Heart left ventricle (tissue), 16 donors: ENCODE measurements around the gene RPP40. TPM values are rescaled to one million over a fixed set of nuclear protein-coding genes. Genes with fewer than 3 reads are reported as not detected.

Experiments used
- ATAC-seq, 4 donors: fragments of 200-7000 bp; cut with Tn5 transposase; one replicate each; pipeline ENCODE4 v1.9.1; 2020 to 2022; ENCODE audit warnings: moderate library complexity in 4 of 4, mild to moderate bottlenecking in 3 of 4, moderate number of reproducible peaks in 1 of 4
- DNase-seq, 5 donors: peaks; one replicate each; pipeline ENCODE4 v3.0.0-alpha.2; 2020
- H3K27ac ChIP-seq, 12 donors: fragments of 200-600 bp; sonication (generic) in 4 of 12; one replicate each; pipeline versions ENCODE4 v1.5.0 to v1.8.0; 2016 to 2022; ENCODE audit warnings: mild to moderate bottlenecking in 2 of 12
- H3K27me3 ChIP-seq, 9 donors: fragments of 200-600 bp; sonication (generic) in 2 of 9; one replicate each; pipeline versions ENCODE4 v1.5.1 to v1.8.0; 2016 to 2022; ENCODE audit warnings: mild to moderate bottlenecking in 3 of 9
- H3K36me3 ChIP-seq, 9 donors: fragments of 200-600 bp; sonication (generic) in 2 of 9; one replicate each; pipeline versions ENCODE4 v1.5.0 to v1.8.0; 2018 to 2022; ENCODE audit warnings: mild to moderate bottlenecking in 2 of 9
- H3K4me1 ChIP-seq, 12 donors: fragments of 200-600 bp; sonication (generic) in 4 of 12; one replicate each; pipeline versions ENCODE4 v1.5.0 to v1.8.0; 2016 to 2022; ENCODE audit warnings: mild to moderate bottlenecking in 3 of 12
- H3K4me3 ChIP-seq, 12 donors: fragments of 200-600 bp; sonication (generic) in 4 of 12; one replicate each; pipeline versions ENCODE4 v1.5.0 to v1.8.0; 2017 to 2022; ENCODE audit warnings: mild to moderate bottlenecking in 9 of 12, moderate library complexity in 4 of 12
- H3K9me3 ChIP-seq, 12 donors: fragments of 200-600 bp; sonication (generic) in 4 of 12; one replicate each; pipeline versions ENCODE4 v1.5.0 to v1.8.0; 2016 to 2022; ENCODE audit warnings: mild to moderate bottlenecking in 1 of 12
- CTCF ChIP-seq, 12 donors: fragments of 200-600 bp; sonication (generic) in 4 of 12; IDR thresholded peaks; one replicate each; pipeline versions ENCODE4 v1.5.0 to v1.8.0; 2018 to 2022; ENCODE audit warnings: antibody characterized with exemption in 12 of 12, mild to moderate bottlenecking in 5 of 12
- POLR2A ChIP-seq, 2 donors: fragments of 450-650 bp; IDR thresholded peaks; one replicate each; pipeline ENCODE4 v1.6.1; 2017; ENCODE audit warnings: antibody characterized with exemption in 2 of 2, mild to moderate bottlenecking in 2 of 2, moderate library complexity in 2 of 2
- WGBS, 4 donors: extraction: QIAGEN DNeasy Blood & Tissue Kit in 2 of 4; methylation state at CpG; one replicate each; pipeline versions ENCODE4 v1.1.5 to v1.1.7; 2013 to 2018; 5-methylcytosine and 5-hydroxymethylcytosine counted together
- intact Hi-C, 10 donors: fragments of 100-400 bp; cut with DNase I; formaldehyde crosslinking; loops; one replicate each; pipeline versions ENCODE4 v1.11.1 to v1.14.2; 2022
- polyA plus RNA-seq, 2 donors: library from polyadenylated mRNA; stranded (reverse); fragments of 200-250 nt; gene quantifications; one replicate each; pipeline ENCODE4 v1.2.3, GENCODE V29; 2013
- total RNA-seq, 9 donors: library from RNA; depleted of rRNA in 2 of 9; stranded (reverse); fragments of >200 nt in 2 of 9; fragmentation: NEBNext Ultra II Directional in 3 of 9; extraction: Animal tissue kit (Norgen Biotek cat#: 25700) in 3 of 9; gene quantifications; one replicate each; pipeline versions ENCODE4 v1.1.0 to v1.2.4, GENCODE V29; 2016 to 2023
- donor health status: ischemic (EF 13 %, LVEDD 7.1; RV severe dilation, severe dysfunction).
- donor health status: healthy with polysubstance abuse.
- donor health status: DM: no; HTN: yes; CAD: no.
- donor health status: DM: no; HTN: no; CAD: no.
- donor health status: ischemic (EF 25% LVEDD 6.9; RV normal size, moderate dysfunction).
- donor health status: ischemic (EF 25% LVEDD 5.7; RV mildly dilated, moderate dysfunction).
- donor health status: healthy.
- donor health status: DM: yes; HTN: yes; CAD: no.
- donor health status: ischemic (EF 35%, LVEDD 5.7; RV mildly dilated, moderate dysfunction).
- donor health status: nonischemic (EF 11% LVEDD 7.7; RV severe dilation, severe dysfunction).
- donor health status: DM: yes; HTN: yes; CAD: no.
- donor health status: PGD.
- donor health status: ischemic (EF 29% LVEDD 5.4; RV normal size, mild dysfunction).
- donor health status: nonischemic (EF 23%, LVEDD 6.1; RV moderate dilation, normal function).

The RPP40 gene
- total and polyA plus RNA-seq, 11 donors: 1.8 to 13.7 (median 3.6) TPM

GRCh38 chr6:4947716-4948115 is 56.1 kb downstream of the RPP40 start:
- peaks cover 0 to 10% (median 3%) of the 10 kb centered on the region in 12 donors for H3K4me1 ChIP-seq
- intact Hi-C loops: no loop called here
- no peak overlapping the region for H3K27ac ChIP-seq
- ATAC-seq: no peak
- H3K9me3 ChIP-seq: no peaks in the 10 kb centered on the region
- peaks cover 0 to 64% (median 37%) of the 10 kb centered on the region in 9 donors for H3K36me3 ChIP-seq
- H3K27me3 ChIP-seq: no peaks in the 10 kb centered on the region
- no peak overlapping the region for H3K4me3 ChIP-seq
- DNase-seq: no peak
- TF ChIP-seq CTCF (IDR thresholded peaks at IDR 0.05) (no peak), POLR2A (IDR thresholded peaks at IDR 0.05) (no peak)
- 88 to 91% (median 89%) methylated on average over 12 to 13 of the region's 13 CpGs for WGBS, 4 donors

- no peak for ATAC-seq
- Histone ChIP-seq H3K36me3 (peaks cover 0 to 52% (median 27%) of the 10 kb centered on the region in 9 donors), H3K27me3 (no peaks in the 10 kb centered on the region), H3K9me3 (no peaks in the 10 kb centered on the region), H3K4me3 (no peak overlapping the region), H3K27ac (no peak overlapping the region), H3K4me1 (peaks cover 0 to 22% (median 13%) of the 10 kb centered on the region in 12 donors)
- 93 to 99% (median 95%) methylated on average over 10 to 11 of the region's 11 CpGs for whole genome bisulfite sequencing, 4 donors
- intact Hi-C loops: no loop called here
- TF ChIP-seq CTCF (IDR thresholded peaks at IDR 0.05): no peak
- TF ChIP-seq POLR2A (IDR thresholded peaks at IDR 0.05): no peak
- no peak for DNase-seq
These were observed 57.3 kb downstream of the RPP40 start for GRCh38 chr6:4946521-4946920.

Other genes with a start within 250 kb of the RPP40 start
- gene CDYL, start 227.6 kb downstream of the RPP40 start, total RNA-seq: 10 to 100 TPM; 14.6 to 45.2 (median 31.4) TPM
- 10 to 100 TPM in 1 of 2 donors, 1 to 10 TPM in 1; 4.3 to 19.5 TPM for gene CDYL, start 227.6 kb downstream of the RPP40 start, polyA plus RNA-seq
- 10 to 100 TPM in 4 of 9 donors, 1 to 10 TPM in 5; 5.8 to 12.3 (median 9.7) TPM for gene PPP1R3G, start 81.3 kb upstream of the RPP40 start, total RNA-seq
- gene PPP1R3G, start 81.3 kb upstream of the RPP40 start, polyA plus RNA-seq: 1 to 10 TPM; 5.4 to 8.0 TPM